ENCODE data around the gene ACTL6A.

DNA sequence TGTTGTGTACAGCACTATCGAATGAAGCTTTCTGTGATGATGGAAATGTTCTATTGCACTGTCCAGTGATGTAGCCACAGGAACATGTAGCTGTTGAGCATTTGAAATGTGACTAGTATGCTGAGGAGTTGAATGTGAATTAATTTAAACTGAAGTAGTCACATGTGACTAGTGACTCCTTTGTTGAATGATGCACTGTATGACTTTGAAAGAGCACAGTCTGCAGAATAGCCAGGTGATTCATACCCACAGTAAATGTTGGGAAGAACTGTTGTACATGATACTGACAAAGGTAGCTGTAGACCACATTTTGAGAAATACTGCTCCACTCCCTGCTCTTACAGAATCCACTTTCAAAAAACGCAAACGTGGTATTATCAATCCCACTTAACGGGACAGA is 34.0 kb upstream of the ACTL6A start:
- TF ChIP-seq, protein P1, sequence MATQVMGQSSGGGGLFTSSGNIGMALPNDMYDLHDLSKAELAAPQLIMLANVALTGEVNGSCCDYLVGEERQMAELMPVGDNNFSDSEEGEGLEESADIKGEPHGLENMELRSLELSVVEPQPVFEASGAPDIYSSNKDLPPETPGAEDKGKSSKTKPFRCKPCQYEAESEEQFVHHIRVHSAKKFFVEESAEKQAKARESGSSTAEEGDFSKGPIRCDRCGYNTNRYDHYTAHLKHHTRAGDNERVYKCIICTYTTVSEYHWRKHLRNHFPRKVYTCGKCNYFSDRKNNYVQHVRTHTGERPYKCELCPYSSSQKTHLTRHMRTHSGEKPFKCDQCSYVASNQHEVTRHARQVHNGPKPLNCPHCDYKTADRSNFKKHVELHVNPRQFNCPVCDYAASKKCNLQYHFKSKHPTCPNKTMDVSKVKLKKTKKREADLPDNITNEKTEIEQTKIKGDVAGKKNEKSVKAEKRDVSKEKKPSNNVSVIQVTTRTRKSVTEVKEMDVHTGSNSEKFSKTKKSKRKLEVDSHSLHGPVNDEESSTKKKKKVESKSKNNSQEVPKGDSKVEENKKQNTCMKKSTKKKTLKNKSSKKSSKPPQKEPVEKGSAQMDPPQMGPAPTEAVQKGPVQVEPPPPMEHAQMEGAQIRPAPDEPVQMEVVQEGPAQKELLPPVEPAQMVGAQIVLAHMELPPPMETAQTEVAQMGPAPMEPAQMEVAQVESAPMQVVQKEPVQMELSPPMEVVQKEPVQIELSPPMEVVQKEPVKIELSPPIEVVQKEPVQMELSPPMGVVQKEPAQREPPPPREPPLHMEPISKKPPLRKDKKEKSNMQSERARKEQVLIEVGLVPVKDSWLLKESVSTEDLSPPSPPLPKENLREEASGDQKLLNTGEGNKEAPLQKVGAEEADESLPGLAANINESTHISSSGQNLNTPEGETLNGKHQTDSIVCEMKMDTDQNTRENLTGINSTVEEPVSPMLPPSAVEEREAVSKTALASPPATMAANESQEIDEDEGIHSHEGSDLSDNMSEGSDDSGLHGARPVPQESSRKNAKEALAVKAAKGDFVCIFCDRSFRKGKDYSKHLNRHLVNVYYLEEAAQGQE (IDR thresholded peaks at IDR 0.05; ENCODE audit: low read depth), result no peak
- no peak for TF ChIP-seq SRF (IDR thresholded peaks at IDR 0.05; ENCODE audit: low read depth)
- TF ChIP-seq YY1 (IDR thresholded peaks at IDR 0.05; ENCODE audit: extremely low read depth, insufficient replicate concordance, low read depth, low read length), result no peak
- TF ChIP-seq, protein P2, sequence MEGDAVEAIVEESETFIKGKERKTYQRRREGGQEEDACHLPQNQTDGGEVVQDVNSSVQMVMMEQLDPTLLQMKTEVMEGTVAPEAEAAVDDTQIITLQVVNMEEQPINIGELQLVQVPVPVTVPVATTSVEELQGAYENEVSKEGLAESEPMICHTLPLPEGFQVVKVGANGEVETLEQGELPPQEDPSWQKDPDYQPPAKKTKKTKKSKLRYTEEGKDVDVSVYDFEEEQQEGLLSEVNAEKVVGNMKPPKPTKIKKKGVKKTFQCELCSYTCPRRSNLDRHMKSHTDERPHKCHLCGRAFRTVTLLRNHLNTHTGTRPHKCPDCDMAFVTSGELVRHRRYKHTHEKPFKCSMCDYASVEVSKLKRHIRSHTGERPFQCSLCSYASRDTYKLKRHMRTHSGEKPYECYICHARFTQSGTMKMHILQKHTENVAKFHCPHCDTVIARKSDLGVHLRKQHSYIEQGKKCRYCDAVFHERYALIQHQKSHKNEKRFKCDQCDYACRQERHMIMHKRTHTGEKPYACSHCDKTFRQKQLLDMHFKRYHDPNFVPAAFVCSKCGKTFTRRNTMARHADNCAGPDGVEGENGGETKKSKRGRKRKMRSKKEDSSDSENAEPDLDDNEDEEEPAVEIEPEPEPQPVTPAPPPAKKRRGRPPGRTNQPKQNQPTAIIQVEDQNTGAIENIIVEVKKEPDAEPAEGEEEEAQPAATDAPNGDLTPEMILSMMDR (IDR thresholded peaks at IDR 0.05 in 2 of 3, conservative IDR thresholded peaks at IDR 0.05 in 1 of 3; ENCODE audit: borderline replicate concordance in 1 of 3, insufficient read depth in 1 of 3, low read depth in 2 of 3, low read length in 2 of 3), result no peak
- no peak for TF ChIP-seq POLR2A (IDR thresholded peaks at IDR 0.05; ENCODE audit: borderline replicate concordance, extremely low read depth, insufficient read depth, insufficient read length)
- TF ChIP-seq, protein P3, sequence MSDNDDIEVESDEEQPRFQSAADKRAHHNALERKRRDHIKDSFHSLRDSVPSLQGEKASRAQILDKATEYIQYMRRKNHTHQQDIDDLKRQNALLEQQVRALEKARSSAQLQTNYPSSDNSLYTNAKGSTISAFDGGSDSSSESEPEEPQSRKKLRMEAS (IDR thresholded peaks at IDR 0.05), result no peak
- TF ChIP-seq, protein P4, sequence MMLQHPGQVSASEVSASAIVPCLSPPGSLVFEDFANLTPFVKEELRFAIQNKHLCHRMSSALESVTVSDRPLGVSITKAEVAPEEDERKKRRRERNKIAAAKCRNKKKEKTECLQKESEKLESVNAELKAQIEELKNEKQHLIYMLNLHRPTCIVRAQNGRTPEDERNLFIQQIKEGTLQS (IDR thresholded peaks at IDR 0.05), result no peak
- TF ChIP-seq, protein P5, sequence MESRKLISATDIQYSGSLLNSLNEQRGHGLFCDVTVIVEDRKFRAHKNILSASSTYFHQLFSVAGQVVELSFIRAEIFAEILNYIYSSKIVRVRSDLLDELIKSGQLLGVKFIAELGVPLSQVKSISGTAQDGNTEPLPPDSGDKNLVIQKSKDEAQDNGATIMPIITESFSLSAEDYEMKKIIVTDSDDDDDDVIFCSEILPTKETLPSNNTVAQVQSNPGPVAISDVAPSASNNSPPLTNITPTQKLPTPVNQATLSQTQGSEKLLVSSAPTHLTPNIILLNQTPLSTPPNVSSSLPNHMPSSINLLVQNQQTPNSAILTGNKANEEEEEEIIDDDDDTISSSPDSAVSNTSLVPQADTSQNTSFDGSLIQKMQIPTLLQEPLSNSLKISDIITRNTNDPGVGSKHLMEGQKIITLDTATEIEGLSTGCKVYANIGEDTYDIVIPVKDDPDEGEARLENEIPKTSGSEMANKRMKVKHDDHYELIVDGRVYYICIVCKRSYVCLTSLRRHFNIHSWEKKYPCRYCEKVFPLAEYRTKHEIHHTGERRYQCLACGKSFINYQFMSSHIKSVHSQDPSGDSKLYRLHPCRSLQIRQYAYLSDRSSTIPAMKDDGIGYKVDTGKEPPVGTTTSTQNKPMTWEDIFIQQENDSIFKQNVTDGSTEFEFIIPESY (IDR thresholded peaks at IDR 0.05; ENCODE audit: extremely low read depth, insufficient replicate concordance, low read length), result no peak
- TF ChIP-seq SIN3A (IDR thresholded peaks at IDR 0.05; ENCODE audit: low read depth), result no peak
- no peak for TF ChIP-seq EGR1 (IDR thresholded peaks at IDR 0.05; ENCODE audit: low read depth)
- TF ChIP-seq ZFX (IDR thresholded peaks at IDR 0.05), result no peak
- no peak for TF ChIP-seq EZH2 (IDR thresholded peaks at IDR 0.05)

All from HCT116 (cell line).